CD4-positive, alpha-beta T cell treated with Interferon alpha-2 for 1 hour (primary cell): Measurements from ENCODE around the gene FLNA.
A peak's percentile ranks its signal among the peaks of the same experiment; 100 is the strongest.
"Not testable (repeated sequence)": the region's sequence is repeated elsewhere in the genome, so short reads cannot be mapped to it uniquely, and the experiment has no call there.

ENCODE experiments used
- DNase-seq, 2 donors: peaks; one replicate each; pipeline ENCODE4 v3.0.0-alpha.2; 2020 to 2022

Gene FLNA, protein sequence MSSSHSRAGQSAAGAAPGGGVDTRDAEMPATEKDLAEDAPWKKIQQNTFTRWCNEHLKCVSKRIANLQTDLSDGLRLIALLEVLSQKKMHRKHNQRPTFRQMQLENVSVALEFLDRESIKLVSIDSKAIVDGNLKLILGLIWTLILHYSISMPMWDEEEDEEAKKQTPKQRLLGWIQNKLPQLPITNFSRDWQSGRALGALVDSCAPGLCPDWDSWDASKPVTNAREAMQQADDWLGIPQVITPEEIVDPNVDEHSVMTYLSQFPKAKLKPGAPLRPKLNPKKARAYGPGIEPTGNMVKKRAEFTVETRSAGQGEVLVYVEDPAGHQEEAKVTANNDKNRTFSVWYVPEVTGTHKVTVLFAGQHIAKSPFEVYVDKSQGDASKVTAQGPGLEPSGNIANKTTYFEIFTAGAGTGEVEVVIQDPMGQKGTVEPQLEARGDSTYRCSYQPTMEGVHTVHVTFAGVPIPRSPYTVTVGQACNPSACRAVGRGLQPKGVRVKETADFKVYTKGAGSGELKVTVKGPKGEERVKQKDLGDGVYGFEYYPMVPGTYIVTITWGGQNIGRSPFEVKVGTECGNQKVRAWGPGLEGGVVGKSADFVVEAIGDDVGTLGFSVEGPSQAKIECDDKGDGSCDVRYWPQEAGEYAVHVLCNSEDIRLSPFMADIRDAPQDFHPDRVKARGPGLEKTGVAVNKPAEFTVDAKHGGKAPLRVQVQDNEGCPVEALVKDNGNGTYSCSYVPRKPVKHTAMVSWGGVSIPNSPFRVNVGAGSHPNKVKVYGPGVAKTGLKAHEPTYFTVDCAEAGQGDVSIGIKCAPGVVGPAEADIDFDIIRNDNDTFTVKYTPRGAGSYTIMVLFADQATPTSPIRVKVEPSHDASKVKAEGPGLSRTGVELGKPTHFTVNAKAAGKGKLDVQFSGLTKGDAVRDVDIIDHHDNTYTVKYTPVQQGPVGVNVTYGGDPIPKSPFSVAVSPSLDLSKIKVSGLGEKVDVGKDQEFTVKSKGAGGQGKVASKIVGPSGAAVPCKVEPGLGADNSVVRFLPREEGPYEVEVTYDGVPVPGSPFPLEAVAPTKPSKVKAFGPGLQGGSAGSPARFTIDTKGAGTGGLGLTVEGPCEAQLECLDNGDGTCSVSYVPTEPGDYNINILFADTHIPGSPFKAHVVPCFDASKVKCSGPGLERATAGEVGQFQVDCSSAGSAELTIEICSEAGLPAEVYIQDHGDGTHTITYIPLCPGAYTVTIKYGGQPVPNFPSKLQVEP (N-terminal part only)

DNA sequence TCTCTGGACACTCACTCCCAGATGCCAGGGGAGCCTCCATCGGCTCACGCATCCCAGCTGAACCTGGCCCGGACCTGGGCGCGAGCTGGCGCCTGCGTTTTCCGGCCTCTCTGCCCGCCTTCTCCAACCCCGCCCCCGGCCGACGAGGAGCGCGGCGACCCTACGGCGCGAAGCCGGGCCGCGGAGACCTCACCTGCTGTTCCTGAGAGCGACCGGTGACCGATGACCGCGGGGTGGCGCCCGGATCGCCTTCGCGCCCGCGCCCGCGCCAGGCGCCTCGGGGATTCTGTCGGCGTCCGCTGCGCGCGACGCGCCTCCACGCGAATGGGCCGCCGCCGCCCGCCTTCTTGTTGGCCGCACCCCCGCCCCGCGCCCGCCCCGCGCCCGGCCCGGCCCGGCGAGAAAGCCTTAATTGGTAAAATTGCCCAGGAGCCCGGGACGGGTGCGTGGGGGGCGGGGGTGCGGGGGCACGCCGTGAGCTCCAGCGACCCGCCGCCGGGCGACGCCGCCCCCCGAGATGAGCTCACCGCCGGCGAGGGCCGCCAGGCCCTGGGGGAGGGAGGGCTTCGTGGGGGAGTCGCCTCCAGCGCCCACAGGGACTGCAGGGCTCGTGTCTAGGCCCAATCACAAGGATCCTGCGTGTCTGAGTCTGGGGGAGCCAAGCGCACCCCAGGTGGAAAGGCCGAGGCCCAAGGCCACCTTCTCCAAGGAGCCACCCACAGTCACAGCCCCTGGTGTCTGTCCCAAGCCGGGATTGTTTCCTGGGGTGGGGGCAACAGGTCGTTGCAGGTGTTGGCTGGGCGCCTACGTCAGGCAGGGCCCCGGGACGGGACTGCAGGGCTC, at the start of gene FLNA:
TSS of gene FLNA (minus strand) at position 322 of the 843 bp plus-strand sequence. CDS start 3,389 bp downstream, outside the sequence.
- peak; percentile 30 to 50 for DNase-seq

DNA sequence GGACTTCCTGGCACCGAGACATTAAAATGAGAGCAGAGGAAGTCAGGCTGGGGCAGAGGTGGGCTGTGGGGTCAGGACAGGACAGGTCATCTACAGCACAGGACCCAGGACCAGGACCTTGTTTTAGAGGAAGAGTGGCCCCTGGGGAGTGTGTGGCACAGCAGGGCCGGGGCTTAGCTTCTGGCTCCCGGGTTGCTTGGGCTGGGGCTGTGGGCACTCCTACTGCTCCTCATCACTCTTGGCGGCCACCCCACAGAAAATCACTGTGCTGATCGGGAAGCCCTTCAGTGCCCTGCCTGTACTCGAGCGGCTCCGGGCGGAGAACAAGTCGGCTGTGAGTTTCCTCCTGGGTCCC, 45.9 kb upstream of the FLNA start:
- no peak for DNase-seq

DNA sequence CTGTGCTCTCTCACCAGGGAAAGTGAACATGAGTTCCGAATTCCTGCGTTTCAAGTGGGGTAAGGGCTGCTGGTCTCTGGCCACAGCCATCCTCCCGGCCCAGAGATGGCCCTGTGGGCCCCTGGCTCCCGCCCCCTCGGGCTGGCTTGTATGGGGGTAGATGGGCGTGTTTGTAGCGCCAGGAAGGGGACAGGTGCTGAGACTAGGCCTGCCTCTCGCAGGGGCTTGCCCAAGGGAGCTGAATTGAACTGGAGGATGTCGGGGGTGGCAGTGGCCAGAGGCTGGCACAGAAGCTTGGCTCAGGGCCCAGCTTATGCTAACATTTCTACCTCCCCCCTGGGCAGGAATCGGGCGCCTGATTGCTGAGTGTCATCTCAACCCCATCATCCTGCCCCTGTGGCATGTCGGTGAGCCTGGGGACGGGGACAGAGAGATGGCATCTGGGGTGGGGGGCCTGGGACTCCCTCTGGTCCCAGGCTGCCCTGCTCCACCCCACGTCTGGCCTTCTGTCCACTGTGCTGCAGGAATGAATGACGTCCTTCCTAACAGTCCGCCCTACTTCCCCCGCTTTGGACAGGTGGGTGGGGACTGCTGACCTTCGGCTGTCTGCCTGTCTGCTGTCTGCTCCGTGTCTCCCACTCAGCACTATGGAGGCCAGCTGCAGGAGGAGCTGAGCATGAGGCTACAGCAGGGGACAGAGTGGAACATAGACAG, 45.4 kb upstream of the FLNA start:
- no peak for DNase-seq

DNA sequence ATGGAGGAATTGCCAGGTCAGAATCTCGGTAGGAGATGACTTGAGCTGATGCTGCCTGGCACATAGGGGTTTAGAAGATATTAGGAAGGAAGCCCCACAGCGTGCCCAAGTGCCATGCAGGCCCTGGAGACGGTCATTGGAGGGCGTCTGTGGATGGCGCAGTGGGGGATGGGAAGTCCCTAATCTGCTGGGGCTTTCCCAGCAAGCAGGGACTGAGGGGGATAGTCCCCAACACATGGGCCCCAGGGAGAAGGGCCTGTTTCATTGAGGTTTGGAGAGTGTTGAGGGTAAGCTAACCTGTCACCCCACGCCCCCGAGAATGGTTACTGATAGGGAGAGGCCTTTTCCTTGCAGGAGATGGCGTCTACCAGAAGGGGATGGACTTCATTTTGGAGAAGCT, 44.8 kb upstream of the FLNA start:
- DNase-seq, result no peak

DNA sequence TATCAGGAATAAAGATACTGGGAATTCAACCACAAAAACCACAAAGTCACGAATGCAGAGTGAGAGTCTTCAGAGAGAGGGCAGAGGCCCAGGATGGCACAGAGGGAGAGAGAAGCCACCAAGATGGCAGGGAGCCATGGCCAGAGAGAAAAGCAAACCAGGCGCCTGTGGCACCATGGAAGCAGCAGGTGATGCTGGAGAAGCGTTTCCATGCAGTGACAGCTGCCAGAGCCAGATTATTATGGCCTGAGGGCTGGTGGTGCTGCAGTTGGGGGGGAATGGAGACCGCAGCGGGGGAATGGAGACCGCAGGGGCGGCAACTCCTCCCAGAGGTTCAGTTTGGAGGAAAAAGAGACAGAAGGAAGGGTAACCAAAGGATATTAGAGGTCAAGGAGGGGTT, 42.7 kb upstream of the FLNA start:
- DNase-seq, result no peak

DNA sequence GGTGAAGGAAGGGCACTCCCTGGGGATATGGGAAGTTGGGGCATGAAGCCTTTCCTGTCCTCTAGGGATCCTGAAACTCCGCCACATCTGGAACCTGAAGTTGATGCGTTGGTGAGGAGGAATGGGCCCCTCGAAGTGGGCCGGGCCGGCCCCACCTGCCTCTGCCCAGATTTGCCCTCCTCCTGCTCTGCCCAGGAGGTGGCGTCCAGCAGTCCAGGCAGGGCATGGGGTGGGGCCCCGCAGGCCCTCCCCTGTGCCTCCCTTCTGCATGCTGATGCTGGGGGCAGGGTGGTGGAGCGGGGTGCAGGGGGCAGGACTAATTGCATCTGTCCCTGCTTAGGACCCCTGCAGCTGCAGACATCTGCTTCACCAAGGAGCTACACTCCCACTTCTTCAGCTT, 38.7 kb upstream of the FLNA start:
- DNase-seq, result no peak

DNA sequence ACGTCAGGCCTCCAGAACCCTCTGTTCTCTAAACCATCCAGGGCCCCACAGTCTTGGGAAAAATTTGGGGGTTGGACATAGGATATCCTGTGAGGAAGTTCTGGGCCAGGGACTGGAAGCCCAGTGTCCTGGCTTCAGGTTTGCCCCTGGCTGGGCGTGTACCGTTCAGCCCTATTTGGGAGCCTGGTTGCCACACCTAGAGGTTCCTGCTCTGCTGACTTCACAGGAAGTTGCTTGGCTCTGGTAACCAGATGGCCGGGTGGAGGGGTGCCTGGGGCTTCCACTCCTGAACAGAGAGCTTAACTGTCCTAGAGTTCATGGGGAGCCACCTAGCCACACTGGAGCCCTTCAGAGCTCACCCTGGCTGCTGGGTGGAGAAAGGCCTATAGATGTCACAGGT, 38.0 kb upstream of the FLNA start:
- peak; percentile 37 to 57 for DNase-seq

DNA sequence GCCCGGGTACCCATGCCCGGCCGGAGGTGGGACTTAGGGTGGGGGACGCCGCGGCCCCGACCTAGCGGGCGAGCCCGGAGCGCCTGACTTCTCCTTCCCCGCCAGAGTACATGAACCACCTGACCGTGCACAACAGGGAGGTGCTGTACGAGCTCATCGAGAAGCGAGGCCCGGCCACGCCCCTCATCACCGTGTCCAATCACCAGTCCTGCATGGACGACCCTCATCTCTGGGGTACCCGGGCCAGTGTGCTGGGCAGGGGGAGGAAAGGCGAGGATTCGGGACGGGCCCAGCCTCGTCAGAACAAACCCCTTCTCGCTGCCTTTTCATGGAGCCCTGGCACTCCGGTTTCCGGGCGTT, 37.5 kb upstream of the FLNA start:
- DNase-seq, result peak; percentile 41 to 64

DNA sequence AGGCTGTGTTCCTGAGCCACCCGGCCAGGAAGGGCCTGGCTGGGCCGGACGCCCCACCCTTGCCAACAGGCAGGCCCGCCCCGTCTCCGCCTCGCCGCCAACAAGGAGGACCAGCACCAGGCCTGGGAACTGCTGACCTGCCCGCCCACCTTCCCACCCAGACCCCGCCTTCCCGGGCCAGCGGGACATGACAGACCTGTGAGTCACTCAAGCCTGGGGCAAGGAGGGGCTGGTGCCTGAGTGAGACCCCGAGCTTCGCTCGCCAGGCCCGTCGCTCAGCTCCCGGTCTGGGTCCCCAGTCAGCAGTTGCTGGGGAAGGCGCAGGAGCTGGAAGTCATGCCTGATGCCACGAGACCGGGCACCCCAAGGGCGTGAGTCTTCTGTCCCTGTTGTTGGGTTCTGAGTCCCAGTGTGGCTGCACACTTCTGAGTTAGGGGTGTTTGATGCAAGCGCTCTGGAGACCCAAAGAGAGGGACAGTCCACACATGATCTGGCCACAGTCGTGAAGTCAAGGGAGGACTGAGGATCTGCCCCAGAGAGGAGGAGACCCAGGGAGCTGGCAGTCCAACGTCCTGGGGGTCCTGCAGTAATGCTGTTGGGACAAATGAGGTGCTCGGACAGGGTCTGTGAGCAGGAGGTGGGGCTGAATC, 34.9 kb upstream of the FLNA start, which contains the start of gene DNASE1L1:
TSS of gene DNASE1L1 (minus strand) at position 33 of the 650 bp plus-strand sequence. CDS start 3,686 bp downstream, outside the sequence.
- DNase-seq, result peak in 1 of 2 donors; percentile 72

DNA sequence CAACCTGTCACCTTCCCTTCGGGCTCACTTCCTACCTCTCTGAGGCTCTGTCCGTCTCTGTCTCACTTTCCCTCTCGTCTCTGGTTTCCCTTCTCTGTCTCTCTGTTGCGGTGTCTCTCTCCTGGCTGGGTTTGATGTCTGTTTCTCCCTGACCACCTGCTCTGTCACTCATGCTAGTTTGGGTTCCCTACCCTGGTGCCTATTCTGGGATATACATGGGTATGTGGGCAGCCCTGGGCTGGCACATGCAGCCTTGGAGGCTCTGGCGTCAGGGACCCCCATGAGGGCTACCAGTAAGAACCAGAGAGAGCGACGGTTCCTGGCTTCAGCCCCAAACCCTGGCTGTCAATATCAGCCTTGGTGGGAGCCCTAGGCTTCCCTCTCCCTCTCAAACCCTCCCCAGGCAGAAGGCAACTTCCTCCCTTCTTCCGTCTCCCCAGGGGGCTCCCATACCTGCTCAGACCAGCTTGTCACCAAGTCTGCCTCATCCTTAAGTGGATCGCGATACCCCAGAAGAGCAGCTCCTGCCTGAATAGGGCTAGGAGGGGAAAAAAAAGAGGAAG, 34.3 kb upstream of the FLNA start:
- DNase-seq, result no peak

DNA sequence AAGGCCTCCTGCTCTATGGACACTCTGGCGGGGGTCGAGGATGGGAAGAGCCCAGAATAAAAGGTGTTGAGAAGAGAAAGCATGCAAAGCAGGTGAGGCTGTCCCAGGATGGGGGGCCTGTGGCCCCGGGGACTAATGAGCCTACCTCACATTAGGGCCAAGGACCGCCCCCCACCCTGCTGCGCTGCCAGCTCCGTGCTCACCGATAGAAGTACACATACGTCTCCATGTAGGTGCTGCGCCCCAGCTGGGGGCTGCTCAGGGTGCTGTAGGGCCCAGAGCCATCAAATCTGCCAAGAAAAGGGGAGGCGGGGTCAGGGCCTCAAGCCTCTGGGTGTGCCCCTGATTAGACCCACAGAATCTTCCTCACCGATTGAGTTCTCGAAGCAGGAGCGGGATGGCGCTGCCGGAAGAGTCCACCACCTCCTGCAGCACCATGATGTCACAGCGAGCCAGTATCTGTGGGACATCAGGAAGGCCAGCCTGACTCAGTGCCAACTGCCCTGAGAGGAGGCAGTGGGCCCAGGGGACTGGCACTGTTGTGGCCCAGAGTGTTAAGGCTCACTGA, 30.3 kb upstream of the FLNA start:
- DNase-seq, result no peak

DNA sequence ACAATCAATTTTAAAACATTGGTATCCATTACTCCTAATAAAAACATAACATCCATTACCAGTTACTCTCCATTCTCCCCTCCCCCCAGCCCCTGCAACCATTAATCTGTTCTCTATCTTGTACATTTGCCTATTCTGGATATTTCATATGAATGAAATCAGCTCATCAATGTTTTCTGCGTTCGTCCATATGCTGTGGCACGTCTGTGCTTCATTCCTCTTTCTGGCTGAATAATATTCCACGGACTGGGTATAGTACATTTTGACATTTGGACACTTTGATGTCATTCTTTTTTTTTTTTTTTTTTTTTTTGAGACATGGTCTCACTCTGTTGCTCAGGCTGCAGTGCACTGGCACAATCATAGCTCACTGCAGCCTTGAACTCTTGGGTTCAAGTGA, 29.4 kb upstream of the FLNA start:
- no peak for DNase-seq

DNA sequence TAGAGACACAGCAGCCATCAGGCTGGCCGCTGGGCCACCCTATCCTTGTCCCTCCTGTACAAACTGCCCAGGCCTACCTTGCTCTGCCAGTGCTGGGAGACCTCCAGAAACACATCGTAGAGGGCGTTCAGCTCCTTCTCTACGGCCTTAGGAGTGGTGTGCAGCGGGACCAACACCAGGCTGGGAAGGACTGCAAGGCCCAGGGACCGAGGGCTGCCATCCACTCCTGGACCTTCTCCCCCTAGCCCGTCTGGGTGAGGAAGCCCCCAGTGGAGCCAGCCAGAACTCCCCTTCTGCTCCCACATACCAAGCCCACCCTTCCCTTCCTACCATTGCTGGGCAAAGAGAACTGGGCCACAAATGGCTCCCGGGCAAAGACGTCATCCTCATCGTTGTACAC, 28.8 kb upstream of the FLNA start:
- DNase-seq, result no peak

DNA sequence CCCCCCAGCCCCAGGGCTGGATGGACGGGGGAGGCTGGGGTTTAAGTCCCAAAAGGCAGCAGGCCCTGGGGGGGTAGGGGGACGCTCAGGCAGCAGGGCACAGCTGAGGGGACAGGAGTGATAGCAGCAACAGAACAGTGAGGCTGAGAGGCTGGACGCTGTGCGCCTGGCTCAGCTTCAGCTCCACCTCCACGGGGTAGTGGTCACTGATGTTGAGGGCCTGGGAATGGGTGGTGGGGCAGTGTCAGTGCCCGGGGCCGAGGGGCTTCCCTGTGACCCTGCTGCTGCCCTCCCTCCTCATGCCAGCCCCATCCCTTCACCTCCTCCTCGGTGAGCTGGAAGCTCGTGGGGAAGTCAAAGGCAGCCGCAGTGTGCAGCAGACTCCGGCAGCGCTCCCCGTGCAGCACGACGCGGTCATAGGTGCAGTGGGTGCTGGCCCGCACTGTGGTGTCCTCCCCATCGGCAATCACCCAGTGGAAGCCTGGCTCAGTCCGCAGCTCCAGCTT, 28.2 kb upstream of the FLNA start:
- DNase-seq, result no peak

DNA sequence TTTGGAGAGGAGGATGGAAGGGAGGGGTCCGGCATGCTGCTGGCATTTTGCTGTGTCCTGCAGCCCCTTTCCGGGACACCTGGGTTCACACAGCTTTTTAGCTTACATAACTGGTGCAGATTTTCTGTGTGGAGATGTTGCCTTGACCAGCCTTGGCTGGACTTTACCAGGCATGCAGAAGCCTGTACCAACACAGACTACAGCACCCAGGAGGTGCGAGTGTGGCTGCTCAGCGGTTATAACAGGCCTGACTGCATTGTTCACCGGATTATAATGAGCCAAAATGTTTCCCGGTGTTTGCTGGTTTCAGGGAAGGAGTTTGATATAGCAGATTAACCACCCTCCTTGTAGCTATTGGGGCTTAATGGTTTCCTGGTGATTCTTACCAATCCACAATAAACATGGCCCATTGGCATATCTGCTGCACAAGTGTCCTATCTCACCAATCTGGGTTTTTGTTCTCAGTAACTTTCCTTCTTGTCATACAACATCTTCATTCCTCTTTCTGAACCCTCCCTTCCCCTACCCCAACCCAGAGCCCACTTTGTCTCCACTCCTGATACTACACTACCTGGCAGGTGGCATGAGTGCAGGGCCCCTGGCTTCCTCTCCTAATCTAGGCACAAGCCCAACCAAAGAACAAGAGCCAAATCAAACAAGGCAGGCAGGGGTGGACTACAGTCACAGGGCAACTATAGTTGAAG, 27.6 kb upstream of the FLNA start:
- no peak for DNase-seq

DNA sequence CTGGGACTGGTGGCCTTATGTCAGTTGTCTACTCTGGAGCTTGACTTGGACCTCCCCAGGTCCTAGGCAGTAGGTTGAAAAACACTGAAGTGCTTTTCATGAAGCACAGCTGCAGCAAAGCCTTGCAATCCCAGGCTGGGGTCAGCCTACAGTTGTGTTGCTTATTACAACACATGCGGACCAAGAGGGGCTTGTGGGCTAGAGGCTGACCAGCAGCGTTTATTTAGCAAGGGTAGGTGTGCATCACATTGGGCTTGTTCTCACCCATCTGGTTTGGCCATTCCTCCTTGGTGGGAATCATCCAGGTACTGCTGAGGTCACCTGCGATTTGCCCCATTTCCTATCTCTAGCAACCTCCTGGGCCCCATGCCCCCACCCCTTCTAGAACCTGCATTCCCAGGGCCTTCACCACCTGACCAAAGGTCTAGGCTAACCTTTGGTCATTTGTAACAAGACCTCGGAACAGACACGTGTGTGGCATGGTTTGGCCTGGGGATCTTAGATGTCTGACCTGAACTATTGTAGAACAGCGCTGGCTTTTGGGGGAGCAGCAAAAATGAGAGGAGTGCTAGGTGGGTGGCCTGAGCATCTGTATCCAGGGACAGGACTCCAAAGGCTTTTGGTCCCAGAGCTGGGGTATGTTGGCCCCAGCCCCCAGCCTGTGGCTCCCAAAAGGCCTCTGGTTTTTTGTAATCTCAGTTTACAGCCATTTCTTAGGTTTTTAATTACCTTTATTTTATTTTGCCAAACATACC, 26.8 kb upstream of the FLNA start:
- DNase-seq, result no peak

DNA sequence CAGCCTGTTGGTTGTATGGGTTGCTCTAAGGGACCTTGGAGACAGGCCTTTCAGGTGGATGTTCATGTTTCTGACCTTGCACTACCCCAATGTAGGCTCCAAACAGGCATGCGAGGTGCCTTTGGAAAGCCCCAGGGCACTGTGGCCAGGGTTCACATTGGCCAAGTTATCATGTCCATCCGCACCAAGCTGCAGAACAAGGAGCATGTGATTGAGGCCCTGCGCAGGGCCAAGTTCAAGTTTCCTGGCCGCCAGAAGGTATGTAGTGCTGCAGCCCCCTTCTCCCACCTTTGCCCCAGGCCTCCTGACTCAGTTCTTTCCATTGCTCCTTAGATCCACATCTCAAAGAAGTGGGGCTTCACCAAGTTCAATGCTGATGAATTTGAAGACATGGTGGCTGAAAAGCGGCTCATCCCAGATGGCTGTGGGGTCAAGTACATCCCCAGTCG, 26.0 kb upstream of the FLNA start:
- not testable (repeated sequence) for DNase-seq
